NCI-H1436 treated with DMSO at 0.1 percent for 48 hours (cell line): Measurements from ENCODE around the gene KLRC3.
"Not testable (repeated sequence)": the region's sequence is repeated elsewhere in the genome, so short reads cannot be mapped to it uniquely, and the experiment has no call there.

Experiments
- DNase-seq: peaks from one replicate; lab custom pipeline; 2025; lab: John Stamatoyannopoulos, UW

The KLRC3 gene

DNA sequence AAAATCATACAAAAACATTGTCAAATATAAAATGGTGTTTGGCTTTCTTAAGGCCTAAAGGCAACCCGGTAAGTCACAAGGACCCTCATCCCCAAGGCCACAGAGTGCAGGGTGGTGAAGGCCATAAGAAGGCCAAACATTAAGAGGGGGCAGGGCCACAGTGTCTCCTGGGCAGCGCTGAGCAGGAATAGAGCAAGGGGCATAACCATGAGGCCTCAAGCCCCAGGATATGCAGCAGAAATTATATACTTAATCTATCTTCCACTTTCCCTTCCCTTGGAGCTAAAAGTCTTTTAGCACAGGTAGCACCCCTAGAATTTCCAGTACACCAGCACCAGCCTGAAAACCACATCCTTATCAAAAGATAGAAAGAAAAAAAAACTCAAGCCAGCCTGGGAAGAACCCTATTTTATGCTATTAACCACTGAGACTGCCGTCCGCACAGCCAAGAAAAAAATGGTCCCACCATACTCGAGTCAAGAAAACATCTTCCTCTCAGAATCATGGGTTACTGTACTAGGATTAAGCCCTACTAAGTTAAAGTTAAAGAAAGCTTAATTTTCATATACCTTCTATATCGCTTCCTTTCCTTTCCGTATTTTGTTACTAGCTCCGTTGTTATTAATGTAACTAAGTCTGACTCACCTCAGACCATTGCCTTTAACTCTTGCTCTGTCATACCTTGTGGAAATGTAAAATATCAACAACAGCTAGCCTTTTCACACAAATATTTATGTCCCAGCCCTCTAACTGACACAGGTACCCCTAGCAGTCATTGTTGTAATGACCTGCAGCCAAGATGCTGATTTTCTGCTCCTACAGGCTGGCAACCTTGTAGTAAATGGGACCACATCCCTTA is 50.6 kb downstream of the KLRC3 start:
- DNase-seq, result no peak

DNA sequence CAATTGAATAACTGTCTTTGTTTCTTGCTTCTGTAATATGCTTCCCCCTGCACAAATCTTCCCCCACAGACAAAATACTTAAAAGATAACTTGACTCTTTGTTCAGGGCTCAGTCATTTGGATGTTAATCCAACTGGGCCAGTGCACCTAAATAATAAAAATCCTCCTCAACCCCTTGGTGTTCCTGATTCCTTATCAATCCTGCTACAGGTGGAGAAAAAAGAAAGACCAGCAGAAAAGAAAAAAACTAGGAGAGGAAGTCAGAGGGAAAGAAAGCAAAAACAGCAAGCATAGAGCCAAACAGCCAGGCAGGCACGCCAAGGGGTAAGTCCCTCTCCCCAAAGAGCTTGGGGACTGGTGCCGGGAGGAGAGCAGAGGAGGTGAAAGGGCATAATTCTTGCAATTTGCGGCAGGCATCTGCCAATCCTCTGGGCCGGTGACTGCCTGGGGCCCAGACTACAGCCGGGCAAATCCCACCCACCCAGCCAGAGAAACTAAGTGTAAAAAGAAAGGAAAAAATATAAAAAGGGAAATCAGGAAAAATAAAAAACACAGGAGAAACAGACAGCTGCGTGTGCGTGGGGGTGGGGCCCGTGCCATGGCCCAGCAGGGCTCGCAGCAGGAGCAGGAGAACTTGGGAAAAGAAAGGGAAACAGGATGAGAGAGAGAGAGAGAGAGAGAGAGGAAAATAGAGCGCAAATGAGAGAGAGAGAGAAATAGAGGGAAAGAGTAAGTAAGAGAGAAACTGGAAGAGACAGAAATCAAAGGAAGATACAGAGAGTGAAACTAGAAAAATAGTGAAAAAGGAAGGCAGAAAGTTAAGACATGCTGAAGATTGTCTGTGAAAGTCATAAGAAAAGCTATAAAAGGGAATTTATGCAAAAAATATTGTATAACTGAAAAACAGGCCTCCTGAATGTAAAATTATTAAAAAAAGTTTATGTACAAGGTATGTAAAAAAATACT is 51.9 kb downstream of the KLRC3 start:
- no peak for DNase-seq

DNA sequence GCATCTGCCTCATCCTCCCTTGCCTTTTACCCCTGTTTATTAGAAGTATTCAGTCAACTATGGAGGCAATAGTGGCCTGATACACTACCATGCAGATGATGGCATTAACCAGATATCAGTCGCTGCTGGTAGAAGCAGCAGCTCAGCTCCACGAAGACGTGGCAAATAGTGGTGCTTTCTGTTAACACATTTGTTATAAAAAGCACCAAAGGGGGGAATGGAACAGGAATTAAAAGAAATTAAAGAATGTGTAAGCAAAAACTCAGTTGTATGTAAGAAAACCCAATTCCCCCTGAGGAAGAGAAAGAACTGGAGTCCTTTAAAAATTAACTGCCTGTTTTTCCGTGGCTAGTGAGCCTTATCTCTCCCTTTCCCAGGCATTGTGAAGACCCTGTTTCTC is 52.7 kb downstream of the KLRC3 start:
- DNase-seq, result not testable (repeated sequence)

DNA sequence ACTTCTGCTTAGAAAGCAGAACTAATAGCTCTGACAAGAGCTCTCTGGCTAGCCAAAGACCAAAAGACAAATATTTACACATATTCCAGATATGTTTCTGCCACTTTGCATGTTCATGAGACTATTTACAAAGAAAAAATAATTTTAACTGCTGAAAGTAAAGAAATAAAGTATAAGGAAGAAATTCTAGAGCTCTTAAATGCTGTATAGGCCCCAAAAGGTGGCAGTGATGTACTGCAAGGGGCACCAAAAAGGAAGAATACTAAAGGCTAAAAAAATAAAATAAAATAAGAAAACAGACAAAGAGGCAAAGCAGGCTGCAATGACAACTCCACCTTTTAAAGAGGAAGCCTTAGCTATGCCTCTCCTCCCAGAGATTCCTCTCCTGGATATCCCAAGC is 53.5 kb downstream of the KLRC3 start:
- DNase-seq, result no peak

DNA sequence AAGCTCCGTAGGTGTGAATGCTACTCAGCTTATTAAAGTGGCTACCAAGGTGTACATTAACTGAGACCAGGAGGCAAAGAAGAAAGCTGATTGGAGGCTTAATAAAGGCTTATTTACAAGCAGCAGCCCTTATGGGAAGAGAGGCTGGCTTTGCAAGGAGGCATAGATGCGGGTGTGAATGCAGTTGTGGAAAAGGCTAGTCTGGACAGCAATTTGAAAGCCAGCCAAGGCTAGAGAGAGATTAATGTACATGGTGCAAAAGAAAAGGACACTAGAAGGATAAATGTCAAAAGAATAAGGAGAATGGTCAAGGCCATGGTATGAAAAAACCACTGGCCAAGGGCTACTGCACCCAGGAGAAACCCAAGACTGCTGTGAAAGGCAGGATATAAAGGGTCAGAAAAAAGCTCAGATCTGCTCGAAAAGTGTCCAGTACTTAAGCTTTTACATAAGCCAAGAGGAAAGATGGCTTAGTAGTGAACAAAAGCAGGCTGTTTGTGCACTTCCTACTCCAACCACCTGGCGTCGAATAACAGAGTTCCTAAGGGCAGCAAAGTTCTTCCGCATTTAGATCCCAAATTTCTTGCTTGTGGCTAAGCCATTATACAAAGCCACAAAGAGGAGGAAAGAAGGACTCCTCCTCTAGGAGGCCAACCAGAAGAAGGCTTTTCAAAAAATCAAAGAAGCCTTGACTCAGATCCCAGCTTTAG is 54.5 kb downstream of the KLRC3 start:
- DNase-seq, result no peak

DNA sequence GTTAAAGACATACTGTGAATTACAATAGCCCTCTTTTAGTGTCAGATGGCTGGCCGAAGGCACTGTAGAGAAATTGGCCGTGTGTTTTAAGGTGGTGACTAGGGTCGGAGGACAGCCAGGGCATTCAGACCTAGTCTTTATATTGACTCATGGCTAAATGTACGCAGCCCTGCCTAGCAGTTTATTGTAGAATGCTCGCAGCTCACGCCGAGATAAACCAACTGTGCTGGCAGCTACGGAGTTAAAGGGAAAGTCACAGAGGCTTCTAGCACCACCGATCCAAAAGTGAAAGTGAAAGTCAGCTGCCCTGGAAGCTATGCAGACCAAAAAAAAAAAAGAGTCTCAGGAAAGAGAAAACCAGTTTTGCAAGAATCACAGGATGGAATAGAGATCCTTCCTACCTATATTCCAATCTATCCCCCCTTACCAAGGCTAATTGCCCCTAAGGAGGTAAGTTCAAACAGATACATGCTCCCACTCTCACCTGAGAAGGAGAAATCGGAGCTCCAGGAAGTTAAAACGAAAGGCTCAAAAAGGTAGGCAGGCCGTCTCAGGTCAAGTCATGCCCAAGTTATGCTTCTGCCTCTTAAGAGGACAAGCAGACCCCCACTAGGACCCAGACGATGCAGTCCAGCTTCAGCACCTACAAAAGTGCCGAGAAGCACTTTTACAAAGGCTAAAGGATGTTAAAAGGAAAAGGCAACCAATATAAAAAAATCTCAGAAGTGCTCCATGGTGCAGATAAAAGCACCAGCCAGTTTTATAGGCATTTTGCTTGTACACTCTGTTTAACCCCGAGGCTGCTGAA is 55.4 kb downstream of the KLRC3 start:
- DNase-seq, result no peak

DNA sequence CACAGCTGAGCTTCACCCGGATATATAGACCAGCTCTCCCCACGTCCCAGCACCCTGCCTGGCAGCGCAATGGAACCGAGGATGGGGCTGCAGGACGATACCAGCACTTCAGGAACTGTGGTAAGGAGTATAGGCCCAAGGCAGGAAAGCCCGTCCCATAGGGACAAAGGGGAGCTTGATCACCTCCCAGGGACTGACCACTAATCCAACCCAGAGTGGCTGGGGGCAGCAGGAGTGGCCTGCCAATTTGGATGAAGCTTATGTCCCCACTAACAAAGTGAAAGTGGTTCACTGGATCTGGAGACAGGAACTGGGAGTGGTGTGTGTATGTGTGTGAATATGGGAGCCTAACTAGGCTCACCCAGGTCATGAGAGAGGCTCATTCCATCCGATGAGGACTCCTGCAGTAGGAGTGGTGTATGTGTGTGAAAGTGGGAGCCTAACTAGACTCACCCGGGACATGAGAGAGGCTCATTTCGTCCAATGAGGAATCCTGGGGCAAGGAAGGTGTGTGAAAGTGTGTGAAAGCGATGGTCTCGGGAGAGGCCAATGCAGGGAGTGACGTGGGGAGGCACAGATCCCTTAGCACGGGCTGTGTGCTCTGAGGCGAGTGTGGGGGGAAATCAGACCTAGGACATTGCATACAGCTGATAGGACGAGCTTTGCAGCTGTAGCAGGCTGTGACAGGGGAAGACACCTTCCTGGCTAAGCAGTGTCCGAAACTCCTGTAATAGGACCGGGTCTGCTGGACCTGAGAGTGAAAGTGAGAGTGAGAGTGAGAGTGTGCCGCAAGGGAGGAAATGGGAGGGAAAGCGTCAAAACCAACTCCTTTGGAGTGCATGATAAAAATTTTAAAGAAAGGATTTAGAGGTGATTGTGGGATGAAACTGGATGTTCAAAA is 56.2 kb downstream of the KLRC3 start:
- no peak for DNase-seq

DNA sequence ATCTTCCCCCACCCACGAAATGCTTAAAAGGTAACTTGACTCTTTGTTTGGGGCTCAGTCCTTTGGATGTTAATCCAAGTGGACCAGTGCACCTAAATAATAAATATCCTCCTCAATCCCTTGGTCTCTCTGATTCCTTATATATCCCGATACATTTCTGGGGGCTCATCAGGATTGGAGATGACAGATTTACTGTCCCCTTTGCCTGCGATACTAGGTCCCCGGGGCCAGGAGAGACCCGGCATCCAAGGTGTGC is 56.8 kb downstream of the KLRC3 start:
- DNase-seq, result no peak

DNA sequence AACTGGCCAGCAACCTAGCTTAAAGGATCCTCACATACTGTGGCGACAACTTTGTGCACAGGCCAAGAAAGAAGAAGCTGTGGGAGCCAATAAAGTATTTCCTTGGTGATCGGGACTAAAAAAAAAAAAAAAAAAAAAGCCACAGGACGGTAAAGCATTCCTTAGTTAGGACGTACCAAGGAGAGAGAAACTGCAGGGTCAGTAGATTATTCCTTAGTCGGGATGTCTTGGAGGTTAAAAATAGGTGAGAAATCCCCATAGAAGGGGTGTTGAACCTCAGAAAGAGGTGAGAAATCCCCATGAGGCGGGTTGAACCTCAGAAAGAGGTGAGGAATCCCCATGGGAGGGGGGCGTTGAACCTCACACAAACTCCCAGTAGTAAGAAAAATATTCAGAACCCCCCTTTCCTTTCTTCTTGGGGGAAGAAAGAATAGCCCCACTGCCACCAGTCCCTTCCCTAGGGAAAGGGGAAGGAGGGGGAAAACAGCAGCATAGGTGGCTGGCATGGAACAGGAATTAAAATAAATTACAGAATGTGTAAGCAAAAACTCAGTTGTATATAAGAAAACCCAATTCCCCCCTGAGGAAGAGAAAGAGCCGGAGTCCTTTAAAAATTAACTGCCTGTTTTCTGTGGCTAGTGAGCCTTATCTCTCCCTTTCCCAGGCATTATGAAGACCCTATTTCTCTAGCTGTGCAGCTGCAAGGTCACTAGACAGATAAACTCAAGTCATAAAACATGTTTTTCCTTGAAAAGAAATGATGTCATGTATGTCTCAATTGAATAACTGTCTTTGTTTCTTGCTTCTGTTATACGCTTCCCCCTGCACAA is 57.4 kb downstream of the KLRC3 start:
- no peak for DNase-seq

DNA sequence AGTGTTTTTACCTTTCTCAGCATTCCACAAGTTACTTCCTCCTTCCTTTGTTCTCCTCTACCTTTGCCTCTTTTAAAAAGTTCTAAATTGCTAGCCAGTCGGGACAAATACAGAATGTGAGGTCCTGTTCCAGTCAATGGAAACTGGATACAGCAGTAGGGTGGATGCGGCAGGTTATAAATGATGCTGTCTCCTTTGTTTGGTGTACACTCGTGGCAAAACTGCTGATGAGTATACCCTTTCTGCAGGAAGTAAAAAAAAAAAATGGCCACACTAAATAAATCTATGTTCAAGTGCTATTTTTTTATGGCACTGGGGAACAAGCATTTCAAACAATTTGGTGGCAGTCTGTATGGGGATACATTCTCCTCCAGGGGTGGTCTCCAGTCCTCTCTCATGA is 58.1 kb downstream of the KLRC3 start:
- no peak for DNase-seq
